ENCODE results near the gene STXBP4.

The STXBP4 gene

DNA sequence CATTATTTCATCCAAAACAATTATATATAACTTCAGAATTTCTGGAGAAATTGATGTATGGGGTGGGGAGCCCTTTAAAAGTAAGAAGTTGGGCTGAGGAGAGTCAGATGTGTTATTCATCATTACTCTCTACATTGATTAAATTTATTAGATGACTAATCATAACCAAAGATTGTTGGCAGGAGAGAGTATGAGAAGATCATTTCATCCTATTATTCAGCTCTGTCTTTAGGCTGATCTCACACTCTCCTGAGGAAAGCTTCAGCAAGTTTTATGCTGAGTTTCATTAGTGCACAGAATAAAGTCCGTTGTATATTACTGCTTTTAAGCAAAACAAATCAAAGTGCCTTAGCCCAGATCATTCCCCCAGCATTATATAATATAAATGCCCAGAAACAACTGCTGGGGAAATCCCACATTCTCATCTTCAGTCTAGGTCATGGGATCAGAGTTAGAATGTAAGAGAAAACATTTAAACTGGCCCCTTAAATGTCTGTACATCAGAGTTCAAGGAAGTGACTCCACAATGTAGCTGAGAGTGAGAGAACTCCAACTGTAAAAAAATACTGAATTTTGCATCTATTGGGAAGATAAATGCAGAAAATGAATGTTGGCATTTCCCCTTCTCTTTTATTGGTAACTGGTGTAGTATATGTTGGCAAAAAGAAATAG lies 166.1 kb downstream of the STXBP4 start:
- ATAC-seq, result peak; percentile 96
- TF ChIP-seq OSR1 (CRISPR knock-in tag; IDR thresholded peaks at IDR 0.05) (no peak), SNAI2 (CRISPR knock-in tag; IDR thresholded peaks at IDR 0.05) (no peak), ISL1 (CRISPR knock-in tag; IDR thresholded peaks at IDR 0.05) (peak; percentile 34; the same call in 1 of the 2 replicates)

GRCh38 chr17:55140809-55141208 lies 172.2 kb downstream of the STXBP4 start:
- ATAC-seq, result no peak
- TF ChIP-seq TCF4 (CRISPR knock-in tag; IDR thresholded peaks at IDR 0.05; ENCODE audit: borderline replicate concordance), result no peak
- TF ChIP-seq, protein P1, sequence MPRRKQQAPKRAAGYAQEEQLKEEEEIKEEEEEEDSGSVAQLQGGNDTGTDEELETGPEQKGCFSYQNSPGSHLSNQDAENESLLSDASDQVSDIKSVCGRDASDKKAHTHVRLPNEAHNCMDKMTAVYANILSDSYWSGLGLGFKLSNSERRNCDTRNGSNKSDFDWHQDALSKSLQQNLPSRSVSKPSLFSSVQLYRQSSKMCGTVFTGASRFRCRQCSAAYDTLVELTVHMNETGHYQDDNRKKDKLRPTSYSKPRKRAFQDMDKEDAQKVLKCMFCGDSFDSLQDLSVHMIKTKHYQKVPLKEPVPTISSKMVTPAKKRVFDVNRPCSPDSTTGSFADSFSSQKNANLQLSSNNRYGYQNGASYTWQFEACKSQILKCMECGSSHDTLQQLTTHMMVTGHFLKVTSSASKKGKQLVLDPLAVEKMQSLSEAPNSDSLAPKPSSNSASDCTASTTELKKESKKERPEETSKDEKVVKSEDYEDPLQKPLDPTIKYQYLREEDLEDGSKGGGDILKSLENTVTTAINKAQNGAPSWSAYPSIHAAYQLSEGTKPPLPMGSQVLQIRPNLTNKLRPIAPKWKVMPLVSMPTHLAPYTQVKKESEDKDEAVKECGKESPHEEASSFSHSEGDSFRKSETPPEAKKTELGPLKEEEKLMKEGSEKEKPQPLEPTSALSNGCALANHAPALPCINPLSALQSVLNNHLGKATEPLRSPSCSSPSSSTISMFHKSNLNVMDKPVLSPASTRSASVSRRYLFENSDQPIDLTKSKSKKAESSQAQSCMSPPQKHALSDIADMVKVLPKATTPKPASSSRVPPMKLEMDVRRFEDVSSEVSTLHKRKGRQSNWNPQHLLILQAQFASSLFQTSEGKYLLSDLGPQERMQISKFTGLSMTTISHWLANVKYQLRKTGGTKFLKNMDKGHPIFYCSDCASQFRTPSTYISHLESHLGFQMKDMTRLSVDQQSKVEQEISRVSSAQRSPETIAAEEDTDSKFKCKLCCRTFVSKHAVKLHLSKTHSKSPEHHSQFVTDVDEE (CRISPR knock-in tag; IDR thresholded peaks at IDR 0.05), result no peak
- no peak for TF ChIP-seq OSR1 (CRISPR knock-in tag; IDR thresholded peaks at IDR 0.05)

GRCh38 chr17:55144518-55144917 lies 176.0 kb downstream of the STXBP4 start:
- TF ChIP-seq ZNF565 (CRISPR knock-in tag; conservative IDR thresholded peaks at IDR 0.05; ENCODE audit: low read depth) (no peak), TCF4 (CRISPR knock-in tag; IDR thresholded peaks at IDR 0.05; ENCODE audit: borderline replicate concordance) (peak; percentile 67)
- peak; percentile 87 for ATAC-seq

- ATAC-seq, result no peak
- TF ChIP-seq SNAI2 (CRISPR knock-in tag; IDR thresholded peaks at IDR 0.05) (no peak), ISL1 (CRISPR knock-in tag; IDR thresholded peaks at IDR 0.05) (no peak), ZNF70 (CRISPR knock-in tag; IDR thresholded peaks at IDR 0.05) (no peak), CSDC2 (CRISPR knock-in tag; IDR thresholded peaks at IDR 0.05) (no peak), ZNF8 (CRISPR knock-in tag; IDR thresholded peaks at IDR 0.05) (no peak), TCF4 (CRISPR knock-in tag; IDR thresholded peaks at IDR 0.05; ENCODE audit: borderline replicate concordance) (no peak), BACH2 (CRISPR knock-in tag; IDR thresholded peaks at IDR 0.05; ENCODE audit: borderline replicate concordance) (no peak), OSR1 (CRISPR knock-in tag; IDR thresholded peaks at IDR 0.05) (no peak), GLIS3 (CRISPR knock-in tag; IDR thresholded peaks at IDR 0.05) (no peak), PPARA (CRISPR knock-in tag; IDR thresholded peaks at IDR 0.05; ENCODE audit: borderline replicate concordance) (no peak), ZFP30 (CRISPR knock-in tag; IDR thresholded peaks at IDR 0.05) (no peak), ZNF565 (CRISPR knock-in tag; conservative IDR thresholded peaks at IDR 0.05; ENCODE audit: low read depth) (no peak), ZC3H10 (CRISPR knock-in tag; IDR thresholded peaks at IDR 0.05) (no peak), ESRRG (CRISPR knock-in tag; IDR thresholded peaks at IDR 0.05) (no peak), RARB (CRISPR knock-in tag; IDR thresholded peaks at IDR 0.05) (no peak)
- TF ChIP-seq, protein P2, sequence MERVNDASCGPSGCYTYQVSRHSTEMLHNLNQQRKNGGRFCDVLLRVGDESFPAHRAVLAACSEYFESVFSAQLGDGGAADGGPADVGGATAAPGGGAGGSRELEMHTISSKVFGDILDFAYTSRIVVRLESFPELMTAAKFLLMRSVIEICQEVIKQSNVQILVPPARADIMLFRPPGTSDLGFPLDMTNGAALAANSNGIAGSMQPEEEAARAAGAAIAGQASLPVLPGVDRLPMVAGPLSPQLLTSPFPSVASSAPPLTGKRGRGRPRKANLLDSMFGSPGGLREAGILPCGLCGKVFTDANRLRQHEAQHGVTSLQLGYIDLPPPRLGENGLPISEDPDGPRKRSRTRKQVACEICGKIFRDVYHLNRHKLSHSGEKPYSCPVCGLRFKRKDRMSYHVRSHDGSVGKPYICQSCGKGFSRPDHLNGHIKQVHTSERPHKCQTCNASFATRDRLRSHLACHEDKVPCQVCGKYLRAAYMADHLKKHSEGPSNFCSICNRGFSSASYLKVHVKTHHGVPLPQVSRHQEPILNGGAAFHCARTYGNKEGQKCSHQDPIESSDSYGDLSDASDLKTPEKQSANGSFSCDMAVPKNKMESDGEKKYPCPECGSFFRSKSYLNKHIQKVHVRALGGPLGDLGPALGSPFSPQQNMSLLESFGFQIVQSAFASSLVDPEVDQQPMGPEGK (CRISPR knock-in tag; IDR thresholded peaks at IDR 0.05; ENCODE audit: borderline replicate concordance), result no peak
Measured at GRCh38 chr17:55149485-55149884, 180.9 kb downstream of the STXBP4 start.

GRCh38 chr17:55152236-55152635 lies 183.7 kb downstream of the STXBP4 start:
- ATAC-seq, result no peak
- TF ChIP-seq, protein P2 (CRISPR knock-in tag; IDR thresholded peaks at IDR 0.05; ENCODE audit: borderline replicate concordance), result no peak
- TF ChIP-seq ZNF8 (CRISPR knock-in tag; IDR thresholded peaks at IDR 0.05), result no peak

GRCh38 chr17:55154101-55154500 lies 185.5 kb downstream of the STXBP4 start:
- no peak for ATAC-seq
- no peak for TF ChIP-seq ZNF8 (CRISPR knock-in tag; IDR thresholded peaks at IDR 0.05)
- TF ChIP-seq ISL1 (CRISPR knock-in tag; IDR thresholded peaks at IDR 0.05), result no peak
- TF ChIP-seq CSDC2 (CRISPR knock-in tag; IDR thresholded peaks at IDR 0.05), result no peak
- no peak for TF ChIP-seq GLIS3 (CRISPR knock-in tag; IDR thresholded peaks at IDR 0.05)
- TF ChIP-seq SNAI2 (CRISPR knock-in tag; IDR thresholded peaks at IDR 0.05), result no peak
- TF ChIP-seq ZC3H10 (CRISPR knock-in tag; IDR thresholded peaks at IDR 0.05), result no peak
- no peak for TF ChIP-seq POU6F1 (CRISPR knock-in tag; IDR thresholded peaks at IDR 0.05; ENCODE audit: borderline replicate concordance, low read depth)
- TF ChIP-seq ESRRG (CRISPR knock-in tag; IDR thresholded peaks at IDR 0.05), result no peak
- TF ChIP-seq, protein P1 (CRISPR knock-in tag; IDR thresholded peaks at IDR 0.05), result no peak
- no peak for TF ChIP-seq PPARA (CRISPR knock-in tag; IDR thresholded peaks at IDR 0.05; ENCODE audit: borderline replicate concordance)
- no peak for TF ChIP-seq OSR1 (CRISPR knock-in tag; IDR thresholded peaks at IDR 0.05)
- no peak for TF ChIP-seq TOX (CRISPR knock-in tag; IDR thresholded peaks at IDR 0.05; ENCODE audit: borderline replicate concordance)
- no peak for TF ChIP-seq ZNF70 (CRISPR knock-in tag; IDR thresholded peaks at IDR 0.05)
- no peak for TF ChIP-seq ZFP30 (CRISPR knock-in tag; IDR thresholded peaks at IDR 0.05)
